CD4-positive, alpha-beta T cell (primary cell): ENCODE results near the gene KSR2. TPM values are rescaled to one million over a fixed set of nuclear protein-coding genes. Genes with fewer than 3 reads are reported as not detected.

Experiments
- ATAC-seq: fragments of 200-7000 bp; cut with Tn5 transposase; one replicate; pipeline ENCODE4 v1.10.0; 2022; ENCODE audit warnings: mild to moderate bottlenecking; ENCODE audit not compliant: poor library complexity
- CTCF ChIA-PET: fragments of 350-600 bp; sonication (Branson Sonifier 250); formaldehyde crosslinking; loops from one replicate; lab custom pipeline; 2021; ENCODE audit warnings: antibody characterized with exemption, inconsistent platforms; lab: Charles Lee
- POLR2A ChIA-PET: fragments of 350-600 bp; sonication (Branson Sonifier 250); formaldehyde crosslinking; loops from one replicate; lab custom pipeline; 2021; ENCODE audit warnings: antibody characterized with exemption, inconsistent platforms; lab: Charles Lee
- DNase-seq, 14 experiments: peaks; one replicate each; pipeline ENCODE4 v3.0.0-alpha.2; 2013 to 2020; ENCODE audit warnings: mixed read lengths in 2 of 14
- H3K27ac ChIP-seq, 2 donors: one replicate each; pipeline versions ENCODE4 v1.5.1 to v1.7.0; 2013; ENCODE audit warnings: low read length in 2 of 2, low read depth in 1 of 2, mild to moderate bottlenecking in 1 of 2
- H3K27me3 ChIP-seq, 2 experiments: 1 replicate in 1 of 2; 2 replicates in 1 of 2; pipeline versions ENCODE4 v1.6.1 to v1.7.0; 2013; ENCODE audit warnings: low read length in 2 of 2, control low read depth in 1 of 2, mild to moderate bottlenecking in 1 of 2, moderate library complexity in 1 of 2; ENCODE audit not compliant: insufficient read depth in 2 of 2, control insufficient read depth in 1 of 2
- H3K36me3 ChIP-seq: one replicate; pipeline ENCODE4 v1.6.1; 2013; ENCODE audit warnings: low read length, control low read depth; ENCODE audit not compliant: insufficient read depth
- H3K4me1 ChIP-seq: one replicate; pipeline ENCODE4 v1.6.1; 2013; ENCODE audit warnings: low read length, control low read depth; ENCODE audit not compliant: insufficient read depth
- H3K4me3 ChIP-seq: one replicate; pipeline ENCODE4 v1.5.1; 2013; ENCODE audit warnings: mild to moderate bottlenecking, low read length, moderate library complexity
- H3K9me3 ChIP-seq, 2 experiments: 1 replicate in 1 of 2; 2 replicates in 1 of 2; pipeline versions ENCODE4 v1.6.1 to v1.7.0; 2013; ENCODE audit warnings: low read length in 2 of 2, mild to moderate bottlenecking in 2 of 2, control low read depth in 1 of 2, moderate library complexity in 1 of 2; ENCODE audit not compliant: control insufficient read depth in 1 of 2, insufficient read depth in 1 of 2
- H3K27ac Mint-ChIP-seq: one replicate; pipeline ENCODE4 v1.8.0; 2020; ENCODE audit warnings: mixed read lengths
- H3K27me3 Mint-ChIP-seq: one replicate; pipeline ENCODE4 v1.8.0; 2021; ENCODE audit warnings: mixed read lengths
- H3K36me3 Mint-ChIP-seq: one replicate; pipeline ENCODE4 v1.8.0; 2021; ENCODE audit warnings: low read depth, mixed read lengths
- H3K4me1 Mint-ChIP-seq: one replicate; pipeline ENCODE4 v1.8.0; 2021; ENCODE audit warnings: low read depth, mixed read lengths
- H3K4me3 Mint-ChIP-seq: one replicate; pipeline ENCODE4 v1.8.0; 2020; ENCODE audit warnings: mild to moderate bottlenecking, mixed read lengths
- H3K9me3 Mint-ChIP-seq: one replicate; pipeline ENCODE4 v1.8.0; 2020; ENCODE audit warnings: mixed read lengths
- CTCF ChIP-seq: fragments of 200-600 bp; IDR thresholded peaks from one replicate; pipeline ENCODE4 v1.8.0; 2022; ENCODE audit warnings: antibody characterized with exemption, mild to moderate bottlenecking
- intact Hi-C, 2 experiments: fragments of 100-400 bp; cut with DNase I in 1 of 2; cut with micrococcal nuclease in 1 of 2; formaldehyde crosslinking; loops; one replicate each; pipeline versions ENCODE4 v1.15.1 to v1.9.0; 2023 to 2025; cut with DNase I, micrococcal nuclease
- total RNA-seq, 174 experiments: library from RNA in 2 of 174; stranded (reverse) in 2 of 174; gene quantifications; one replicate each; pipeline ENCODE4 v1.2.3 and lab custom pipeline; 2021 to 2026

KSR2 gene
- total RNA-seq, 2 experiments from 2014 or later: 0.05 to 0.17 TPM

- DNase-seq: no peak
- intact Hi-C loops: no loop called here
- Mint-ChIP-seq H3K27me3 (no peaks in the 10 kb centered on the region), H3K36me3 (no peaks in the 10 kb centered on the region), H3K27ac (no peak overlapping the region), H3K4me1 (no peaks in the 10 kb centered on the region), H3K4me3 (no peak overlapping the region), H3K9me3 (no peaks in the 10 kb centered on the region)
- H3K4me1 ChIP-seq: no peaks in the 10 kb centered on the region
- H3K9me3 ChIP-seq: no peaks in the 10 kb centered on the region
- H3K36me3 ChIP-seq: no peaks in the 10 kb centered on the region
- H3K27ac ChIP-seq: no peak overlapping the region
- H3K4me3 ChIP-seq: no peak overlapping the region
- TF ChIP-seq CTCF: no peak
- POLR2A ChIA-PET: no interaction called here
- no peak for ATAC-seq
- CTCF ChIA-PET: no interaction called here
- no peaks in the 10 kb centered on the region for H3K27me3 ChIP-seq
Observed at GRCh38 chr12:117707861-117708260, 260.9 kb downstream of the KSR2 start.

DNA sequence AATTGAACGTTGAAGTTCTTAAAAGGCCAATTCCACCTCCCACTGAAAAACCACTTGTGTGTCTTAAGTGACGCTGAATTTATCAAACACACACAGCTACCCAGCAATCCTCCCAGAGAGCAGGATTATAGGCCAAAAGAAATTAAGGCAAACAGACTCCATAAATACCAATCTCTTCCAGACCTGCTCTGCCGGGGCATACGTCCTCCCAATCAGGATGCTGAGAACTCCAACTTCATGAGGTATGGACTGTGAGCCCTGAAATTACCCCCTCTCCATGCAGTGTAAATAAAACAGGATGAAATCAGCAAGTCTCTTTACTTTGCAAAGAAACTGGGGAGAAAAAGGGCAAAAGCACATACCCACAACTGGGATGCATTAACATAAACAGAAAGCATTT, 265.2 kb downstream of the KSR2 start:
- intact Hi-C loops: no loop called here

GRCh38 chr12:117702741-117703140, 266.0 kb downstream of the KSR2 start:
- no peaks in the 10 kb centered on the region for H3K4me1 ChIP-seq
- no peaks in the 10 kb centered on the region for H3K27me3 ChIP-seq
- H3K9me3 Mint-ChIP-seq: no peaks in the 10 kb centered on the region
- POLR2A ChIA-PET: no interaction called here
- no peaks in the 10 kb centered on the region for H3K36me3 ChIP-seq
- H3K4me3 ChIP-seq: no peak overlapping the region
- intact Hi-C loops: no loop called here
- DNase-seq (no peak), ATAC-seq (no peak)
- CTCF ChIA-PET: no interaction called here
- no peaks in the 10 kb centered on the region for H3K36me3 Mint-ChIP-seq
- H3K9me3 ChIP-seq: no peaks in the 10 kb centered on the region
- no peak overlapping the region for H3K4me3 Mint-ChIP-seq
- no peaks in the 10 kb centered on the region for H3K27me3 Mint-ChIP-seq
- no peak overlapping the region for H3K27ac Mint-ChIP-seq
- no peak for TF ChIP-seq CTCF
- H3K27ac ChIP-seq: no peak overlapping the region
- no peaks in the 10 kb centered on the region for H3K4me1 Mint-ChIP-seq

More for the DNA sequence above, 265.2 kb downstream of the KSR2 start:
- H3K9me3 Mint-ChIP-seq: no peaks in the 10 kb centered on the region
- no peaks in the 10 kb centered on the region for H3K36me3 Mint-ChIP-seq
- ChIA-PET POLR2A (no interaction called here), CTCF (no interaction called here)
- H3K9me3 ChIP-seq: no peaks in the 10 kb centered on the region
- no peak overlapping the region for H3K27ac ChIP-seq
- H3K27me3 Mint-ChIP-seq: no peaks in the 10 kb centered on the region
- H3K4me1 ChIP-seq: no peaks in the 10 kb centered on the region
- DNase-seq (no peak), ATAC-seq (no peak)
- TF ChIP-seq CTCF: no peak
- no peak overlapping the region for H3K4me3 Mint-ChIP-seq
- H3K27ac Mint-ChIP-seq: no peak overlapping the region
- H3K27me3 ChIP-seq: no peaks in the 10 kb centered on the region
- no peaks in the 10 kb centered on the region for H3K4me1 Mint-ChIP-seq
- no peak overlapping the region for H3K4me3 ChIP-seq
- no peaks in the 10 kb centered on the region for H3K36me3 ChIP-seq
